ENCODE data around the gene HCFC1. TPM values are rescaled to one million over a fixed set of nuclear protein-coding genes. Genes with fewer than 3 reads are reported as not detected.

HCFC1 gene
- total RNA-seq, 4 donors from 2014 or later = 32.6 to 51.6 (median 40.9) TPM

DNA sequence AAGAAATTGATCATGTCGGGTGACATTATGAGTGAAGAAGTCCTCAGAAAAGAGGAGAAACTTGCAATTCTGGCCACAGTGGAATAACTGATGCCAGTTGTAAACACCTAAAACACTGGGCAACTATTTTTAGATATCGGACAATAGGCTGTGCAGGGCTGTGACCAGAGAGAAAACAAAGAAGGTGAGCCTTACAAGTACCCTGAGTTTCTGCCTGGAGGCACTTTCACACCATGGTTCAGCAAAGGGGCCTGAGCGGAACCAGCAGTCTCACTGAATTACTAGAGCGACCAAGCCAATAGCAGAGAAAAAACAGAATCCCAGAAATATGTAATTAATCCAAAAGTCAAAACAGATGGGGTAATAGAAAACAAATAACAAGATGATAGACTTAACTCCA, 36.9 kb upstream of the HCFC1 start:
- 69 to 75% methylated on average over 4 of the region's 4 CpGs for WGBS, 2 donors
- intact Hi-C loops (cut with DNase I; ENCODE audit: low total_unique reads) = no loop called here
- no peak overlapping the region for H3K4me3 ChIP-seq (ENCODE audit: low read depth, poor library complexity, severe bottlenecking)
- TF ChIP-seq CTCF (IDR thresholded peaks at IDR 0.05) = no peak
- TF ChIP-seq POLR2A (IDR thresholded peaks at IDR 0.05) = no peak
- no peak for DNase-seq (ENCODE audit: low spot score in 2 of 2)

DNA sequence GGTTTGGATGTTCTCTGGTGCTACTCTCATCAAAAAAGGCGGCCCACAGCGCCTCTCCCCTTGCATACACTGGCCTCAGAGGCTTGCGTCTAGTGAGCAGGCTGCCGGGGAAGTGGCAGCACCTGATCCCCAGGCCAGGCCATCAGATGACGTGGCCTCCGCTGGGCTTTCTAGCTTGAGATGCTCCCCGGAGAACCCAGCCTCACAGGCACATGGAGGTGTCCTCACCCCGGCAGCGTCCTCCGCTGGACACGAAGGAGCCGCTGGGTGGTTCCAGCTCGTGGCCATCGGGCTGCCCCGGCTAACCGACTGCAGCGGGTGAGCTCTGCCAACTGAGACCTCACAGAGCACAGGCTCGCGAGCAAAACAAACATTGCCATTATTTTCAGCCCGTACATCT, 35.3 kb upstream of the HCFC1 start:
- 91 to 95% methylated on average over 15 to 18 of the region's 20 CpGs for WGBS, 2 donors
- H3K4me3 ChIP-seq (ENCODE audit: low read depth, poor library complexity, severe bottlenecking) = no peak overlapping the region
- DNase-seq (ENCODE audit: low spot score in 2 of 2) = no peak
- TF ChIP-seq CTCF (IDR thresholded peaks at IDR 0.05) (no peak), POLR2A (IDR thresholded peaks at IDR 0.05) (no peak)
- intact Hi-C loops (cut with DNase I; ENCODE audit: low total_unique reads) = no loop called here

GRCh38 chrX:154004315-154004714, 32.7 kb upstream of the HCFC1 start:
- intact Hi-C loops (cut with DNase I; ENCODE audit: low total_unique reads) = no loop called here
- 60 to 74% methylated on average over 11 of the region's 11 CpGs for WGBS, 2 donors
- no peak for DNase-seq (ENCODE audit: low spot score in 2 of 2)
- no peak for TF ChIP-seq CTCF (IDR thresholded peaks at IDR 0.05)
- no peak for TF ChIP-seq POLR2A (IDR thresholded peaks at IDR 0.05)
- H3K4me3 ChIP-seq (ENCODE audit: low read depth, poor library complexity, severe bottlenecking) = no peak overlapping the region

DNA sequence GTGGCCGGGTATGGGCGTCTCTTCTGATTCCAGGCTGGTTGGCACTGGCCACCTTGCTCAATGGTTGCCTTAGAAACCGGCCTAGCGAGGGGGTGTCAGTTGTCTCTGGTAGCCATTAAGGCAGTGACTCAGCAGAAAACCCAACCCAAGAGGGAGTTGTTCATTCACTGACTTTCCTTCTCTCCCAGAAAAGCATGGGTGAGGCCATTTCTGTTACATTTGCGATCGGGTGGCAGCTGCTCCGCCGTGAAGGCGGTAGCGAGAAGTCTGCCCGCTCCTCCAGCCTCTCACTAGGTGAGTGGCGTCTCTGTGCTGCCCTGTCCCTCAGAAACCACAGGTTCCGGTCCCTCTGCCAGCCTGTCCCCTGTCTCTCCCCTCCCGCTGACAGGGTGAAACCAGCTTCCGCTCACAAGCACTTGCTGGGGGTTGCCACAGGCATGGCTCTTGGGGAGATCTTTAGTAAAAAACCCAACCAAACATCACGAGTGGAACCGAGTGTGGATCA, 30.6 kb upstream of the HCFC1 start:
- TF ChIP-seq CTCF (IDR thresholded peaks at IDR 0.05) (no peak), POLR2A (IDR thresholded peaks at IDR 0.05) (no peak)
- intact Hi-C loops (cut with DNase I; ENCODE audit: low total_unique reads) = no loop called here
- no peak for DNase-seq (ENCODE audit: low spot score in 2 of 2)
- WGBS, 2 donors = 55 to 71% methylated on average over 13 to 17 of the region's 17 CpGs
- no peak overlapping the region for H3K4me3 ChIP-seq (ENCODE audit: low read depth, poor library complexity, severe bottlenecking)

DNA sequence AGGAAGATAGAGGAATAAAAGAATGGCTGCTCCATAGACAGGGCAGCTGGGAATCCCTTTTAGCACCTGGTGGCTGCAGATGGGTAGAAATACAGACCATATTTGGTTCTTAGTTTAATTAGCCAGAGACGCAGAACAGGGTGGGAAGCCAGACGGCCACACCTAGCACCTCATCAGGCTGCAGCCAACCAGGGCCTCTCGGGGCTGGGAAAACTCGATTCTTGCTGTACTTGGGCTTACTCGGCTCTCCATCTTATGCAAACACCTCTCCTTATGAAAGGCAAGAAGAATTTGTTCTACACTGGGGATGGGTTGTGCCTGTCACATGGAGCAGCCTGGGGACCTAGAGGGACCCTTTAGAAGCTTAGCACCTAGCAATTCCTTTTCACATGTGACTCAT, 28.4 kb upstream of the HCFC1 start:
- intact Hi-C loops (cut with DNase I; ENCODE audit: low total_unique reads) = no loop called here
- 33 to 63% methylated on average over 5 of the region's 5 CpGs for WGBS, 2 donors
- TF ChIP-seq POLR2A (IDR thresholded peaks at IDR 0.05) = no peak
- no peak for TF ChIP-seq CTCF (IDR thresholded peaks at IDR 0.05)
- H3K4me3 ChIP-seq (ENCODE audit: low read depth, poor library complexity, severe bottlenecking) = no peak overlapping the region
- DNase-seq (ENCODE audit: low spot score in 2 of 2) = no peak

DNA sequence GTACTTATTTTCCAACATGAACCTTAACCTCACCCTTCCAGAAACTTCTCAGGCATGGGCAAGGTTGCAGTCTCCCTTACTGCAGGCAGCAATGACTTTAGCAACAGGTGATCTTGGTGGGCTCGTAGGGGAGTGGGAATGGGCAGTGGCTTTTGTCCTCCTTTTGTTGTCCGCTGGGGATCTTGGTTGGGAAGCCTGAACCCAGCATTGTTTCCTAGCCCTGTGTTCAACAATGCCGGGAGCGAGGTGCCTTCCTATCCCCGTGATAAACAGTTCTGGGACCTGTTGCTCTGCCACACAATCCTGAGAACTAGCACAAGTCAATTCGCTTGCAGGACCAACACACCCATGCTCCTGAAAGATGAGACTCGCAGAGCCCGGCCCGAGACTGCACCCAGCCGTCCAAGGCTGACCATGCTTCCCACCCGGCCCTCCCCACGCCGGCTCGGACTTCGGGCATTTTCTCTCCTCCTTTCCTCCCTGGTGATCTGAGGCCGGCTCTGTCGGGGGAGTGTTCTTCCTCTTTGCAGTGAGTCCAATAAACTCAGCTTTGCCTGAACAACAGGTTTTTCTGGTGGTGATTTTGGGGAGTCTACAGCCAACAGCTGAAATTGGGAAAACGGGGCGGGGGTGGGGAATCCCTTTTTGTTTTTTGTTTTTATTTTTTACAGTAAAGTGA, 27.9 kb upstream of the HCFC1 start:
- WGBS, 2 donors = 25 to 67% methylated on average over 14 to 19 of the region's 19 CpGs
- intact Hi-C loops (cut with DNase I; ENCODE audit: low total_unique reads) = no loop called here
- H3K4me3 ChIP-seq (ENCODE audit: low read depth, poor library complexity, severe bottlenecking) = no peak overlapping the region
- DNase-seq (ENCODE audit: low spot score in 2 of 2) = no peak
- TF ChIP-seq POLR2A (IDR thresholded peaks at IDR 0.05) (no peak), CTCF (IDR thresholded peaks at IDR 0.05) (no peak)

All from lower leg skin (tissue), 4 donors.